ENCODE results near the gene DPF1.
A peak's percentile ranks its signal among the peaks of the same experiment; 100 is the strongest.
"Not testable (repeated sequence)": the region's sequence is repeated elsewhere in the genome, so short reads cannot be mapped to it uniquely, and the experiment has no call there.

Gene DPF1

GRCh38 chr19:38263689-38264485, 39.9 kb upstream of the DPF1 start:
- DNase-seq = peak in 2 of 3 donors; percentile 59 to 67
- Histone ChIP-seq H3K4me1 (ENCODE audit: control insufficient read depth, insufficient read depth, low read length, poor library complexity, severe bottlenecking) (peaks cover 13% of the 10 kb centered on the region), H3K27ac (ENCODE audit: insufficient read depth, low read length, poor library complexity, severe bottlenecking) (peak overlapping the region; percentile 58), H3K27me3 (replicated peaks; ENCODE audit: control insufficient read depth, insufficient read depth, low read length, poor library complexity, severe bottlenecking) (no peaks in the 10 kb centered on the region), H3K4me3 (ENCODE audit: insufficient read depth, low read depth, low read length, poor library complexity, severe bottlenecking) (peak overlapping the region; percentile 66), H3K36me3 (ENCODE audit: control insufficient read depth, insufficient read depth, low read length) (no peaks in the 10 kb centered on the region), H3K9me3 (ENCODE audit: control insufficient read depth, low read length) (no peaks in the 10 kb centered on the region)

DNA sequence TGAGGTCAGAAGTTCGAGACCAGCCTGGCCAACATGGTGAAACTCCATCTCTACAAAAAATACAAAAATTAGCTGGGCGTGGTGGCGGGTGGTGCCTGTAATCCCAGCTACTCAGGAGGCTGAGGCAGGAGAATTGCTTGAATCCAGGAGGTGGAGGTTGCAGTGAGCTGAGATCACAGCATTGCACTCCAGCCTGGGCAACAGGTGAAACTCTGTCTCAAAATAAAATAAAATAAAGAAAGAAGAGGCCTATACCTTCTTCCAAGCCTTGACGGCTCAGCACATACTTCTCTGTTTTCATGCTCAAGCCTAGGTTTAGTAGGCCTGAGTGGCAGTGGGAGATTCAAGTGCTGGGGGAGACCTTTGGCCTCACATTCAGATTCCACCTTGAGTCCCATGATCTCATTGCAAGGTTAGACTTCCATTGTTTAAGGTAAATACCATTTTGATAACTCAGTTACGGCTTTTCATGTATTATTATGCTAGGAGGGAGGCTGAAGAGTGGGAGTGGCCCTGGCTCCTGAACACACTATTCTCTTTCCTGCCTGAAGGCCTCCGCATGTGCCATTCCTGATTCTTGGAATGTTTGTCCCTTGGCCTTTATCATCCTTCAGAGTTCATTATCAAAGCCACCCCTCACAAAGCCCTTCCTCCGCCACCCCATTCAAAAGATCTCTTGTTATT, 38.7 kb upstream of the DPF1 start:
- Histone ChIP-seq H3K36me3 (ENCODE audit: control insufficient read depth, insufficient read depth, low read length) (no peaks in the 10 kb centered on the region), H3K27me3 (replicated peaks; ENCODE audit: control insufficient read depth, insufficient read depth, low read length, poor library complexity, severe bottlenecking) (no peaks in the 10 kb centered on the region), H3K27ac (ENCODE audit: insufficient read depth, low read length, poor library complexity, severe bottlenecking) (no peak overlapping the region), H3K4me3 (ENCODE audit: insufficient read depth, low read depth, low read length, poor library complexity, severe bottlenecking) (no peak overlapping the region), H3K9me3 (ENCODE audit: control insufficient read depth, low read length) (no peaks in the 10 kb centered on the region), H3K4me1 (ENCODE audit: control insufficient read depth, insufficient read depth, low read length, poor library complexity, severe bottlenecking) (peaks cover 13% of the 10 kb centered on the region)
- DNase-seq = no peak

DNA sequence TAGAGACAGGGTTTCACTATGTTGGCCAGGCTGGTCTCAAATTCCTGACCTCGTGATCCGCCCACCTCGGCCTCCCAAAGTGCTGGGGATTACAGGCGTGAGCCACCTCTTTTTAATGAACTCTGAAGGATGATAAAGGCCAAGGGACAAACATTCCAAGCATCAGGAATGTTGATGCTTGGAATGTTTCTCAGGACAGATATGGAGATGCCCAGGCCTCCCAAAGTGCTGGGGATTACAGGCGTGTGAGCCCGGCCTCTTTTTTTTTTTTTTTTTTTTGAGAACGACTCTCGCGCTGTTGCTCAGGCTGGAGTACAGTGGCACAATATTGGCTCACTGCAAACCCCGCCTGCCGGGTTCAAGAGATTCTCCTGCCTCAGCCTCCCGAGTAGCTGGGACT, 37.9 kb upstream of the DPF1 start:
- peaks cover 13% of the 10 kb centered on the region for H3K4me1 ChIP-seq (ENCODE audit: control insufficient read depth, insufficient read depth, low read length, poor library complexity, severe bottlenecking)
- not testable (repeated sequence) for DNase-seq; H3K36me3 ChIP-seq (ENCODE audit: control insufficient read depth, insufficient read depth, low read length); H3K4me3 ChIP-seq (ENCODE audit: insufficient read depth, low read depth, low read length, poor library complexity, severe bottlenecking); H3K27ac ChIP-seq (ENCODE audit: insufficient read depth, low read length, poor library complexity, severe bottlenecking); H3K9me3 ChIP-seq (ENCODE audit: control insufficient read depth, low read length); H3K27me3 ChIP-seq (replicated peaks; ENCODE audit: control insufficient read depth, insufficient read depth, low read length, poor library complexity, severe bottlenecking)

GRCh38 chr19:38255383-38256014, 31.5 kb upstream of the DPF1 start:
- Histone ChIP-seq H3K36me3 (ENCODE audit: control insufficient read depth, insufficient read depth, low read length) (no peaks in the 10 kb centered on the region), H3K27me3 (replicated peaks; ENCODE audit: control insufficient read depth, insufficient read depth, low read length, poor library complexity, severe bottlenecking) (peaks cover 9% of the 10 kb centered on the region), H3K4me3 (ENCODE audit: insufficient read depth, low read depth, low read length, poor library complexity, severe bottlenecking) (no peak overlapping the region), H3K9me3 (ENCODE audit: control insufficient read depth, low read length) (no peaks in the 10 kb centered on the region), H3K4me1 (ENCODE audit: control insufficient read depth, insufficient read depth, low read length, poor library complexity, severe bottlenecking) (peaks cover 5% of the 10 kb centered on the region), H3K27ac (ENCODE audit: insufficient read depth, low read length, poor library complexity, severe bottlenecking) (no peak overlapping the region)
- no peak for DNase-seq

DNA sequence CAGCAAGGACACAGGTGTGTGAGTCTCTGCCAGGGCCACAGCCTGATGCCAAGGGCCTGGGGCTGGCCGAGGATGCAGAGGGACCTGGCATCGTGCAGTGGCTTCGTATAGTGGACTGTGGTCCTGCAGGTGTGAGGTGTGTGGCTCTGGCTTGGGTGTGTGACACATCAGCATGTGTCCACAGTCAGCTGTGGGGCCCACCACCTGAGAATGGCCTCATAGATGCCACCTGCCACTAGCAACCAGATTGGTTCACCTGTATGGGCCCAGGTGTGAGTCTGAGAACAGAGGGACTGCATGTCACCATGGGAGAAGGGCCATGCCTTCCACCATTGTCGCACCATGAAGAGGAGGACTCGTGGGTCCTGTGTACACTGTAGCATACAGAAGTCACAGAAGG, 29.8 kb upstream of the DPF1 start:
- Histone ChIP-seq H3K27me3 (replicated peaks; ENCODE audit: control insufficient read depth, insufficient read depth, low read length, poor library complexity, severe bottlenecking) (peaks cover 9% of the 10 kb centered on the region), H3K4me3 (ENCODE audit: insufficient read depth, low read depth, low read length, poor library complexity, severe bottlenecking) (no peak overlapping the region), H3K36me3 (ENCODE audit: control insufficient read depth, insufficient read depth, low read length) (no peaks in the 10 kb centered on the region), H3K9me3 (ENCODE audit: control insufficient read depth, low read length) (no peaks in the 10 kb centered on the region), H3K4me1 (ENCODE audit: control insufficient read depth, insufficient read depth, low read length, poor library complexity, severe bottlenecking) (peaks cover 5% of the 10 kb centered on the region), H3K27ac (ENCODE audit: insufficient read depth, low read length, poor library complexity, severe bottlenecking) (no peak overlapping the region)
- no peak for DNase-seq

- Histone ChIP-seq H3K27ac (ENCODE audit: insufficient read depth, low read length, poor library complexity, severe bottlenecking) (no peak overlapping the region), H3K4me1 (ENCODE audit: control insufficient read depth, insufficient read depth, low read length, poor library complexity, severe bottlenecking) (peaks cover 5% of the 10 kb centered on the region), H3K9me3 (ENCODE audit: control insufficient read depth, low read length) (no peaks in the 10 kb centered on the region), H3K36me3 (ENCODE audit: control insufficient read depth, insufficient read depth, low read length) (no peaks in the 10 kb centered on the region), H3K4me3 (ENCODE audit: insufficient read depth, low read depth, low read length, poor library complexity, severe bottlenecking) (no peak overlapping the region), H3K27me3 (replicated peaks; ENCODE audit: control insufficient read depth, insufficient read depth, low read length, poor library complexity, severe bottlenecking) (peaks cover 9% of the 10 kb centered on the region)
- no peak for DNase-seq
Observed at GRCh38 chr19:38252941-38253691, 29.1 kb upstream of the DPF1 start.

GRCh38 chr19:38252385-38252784, 28.4 kb upstream of the DPF1 start:
- Histone ChIP-seq H3K36me3 (ENCODE audit: control insufficient read depth, insufficient read depth, low read length) (no peaks in the 10 kb centered on the region), H3K9me3 (ENCODE audit: control insufficient read depth, low read length) (no peaks in the 10 kb centered on the region), H3K4me1 (ENCODE audit: control insufficient read depth, insufficient read depth, low read length, poor library complexity, severe bottlenecking) (peaks cover 5% of the 10 kb centered on the region), H3K27ac (ENCODE audit: insufficient read depth, low read length, poor library complexity, severe bottlenecking) (no peak overlapping the region), H3K4me3 (ENCODE audit: insufficient read depth, low read depth, low read length, poor library complexity, severe bottlenecking) (no peak overlapping the region), H3K27me3 (replicated peaks; ENCODE audit: control insufficient read depth, insufficient read depth, low read length, poor library complexity, severe bottlenecking) (peaks cover 9% of the 10 kb centered on the region)
- DNase-seq = no peak

DNA sequence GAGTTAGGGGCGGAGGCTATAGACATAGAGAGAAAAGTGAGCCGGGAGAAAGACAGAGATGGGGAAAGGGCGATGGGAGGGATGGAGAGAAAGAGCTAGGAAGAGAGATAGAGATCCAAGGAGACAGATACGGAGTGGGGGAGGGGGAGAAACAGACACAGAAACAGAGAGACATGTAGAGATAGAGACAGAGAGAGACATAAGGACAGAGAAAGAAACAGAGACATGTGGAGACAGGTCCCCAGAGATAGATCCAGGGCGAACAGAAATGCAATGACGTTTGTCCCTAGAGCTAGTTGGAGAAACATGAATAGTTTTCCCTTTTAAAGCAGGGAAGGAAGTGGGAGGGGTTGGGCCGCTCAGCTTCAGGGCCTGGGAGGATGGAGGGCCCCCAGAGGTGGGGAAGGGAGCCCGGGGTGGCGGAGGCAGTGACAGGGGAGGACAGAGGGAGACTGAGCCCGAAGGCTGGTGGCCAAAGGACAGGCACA, 27.6 kb upstream of the DPF1 start:
- Histone ChIP-seq H3K27ac (ENCODE audit: insufficient read depth, low read length, poor library complexity, severe bottlenecking) (no peak overlapping the region), H3K4me3 (ENCODE audit: insufficient read depth, low read depth, low read length, poor library complexity, severe bottlenecking) (no peak overlapping the region), H3K9me3 (ENCODE audit: control insufficient read depth, low read length) (no peaks in the 10 kb centered on the region), H3K4me1 (ENCODE audit: control insufficient read depth, insufficient read depth, low read length, poor library complexity, severe bottlenecking) (peaks cover 4% of the 10 kb centered on the region), H3K36me3 (ENCODE audit: control insufficient read depth, insufficient read depth, low read length) (no peaks in the 10 kb centered on the region), H3K27me3 (replicated peaks; ENCODE audit: control insufficient read depth, insufficient read depth, low read length, poor library complexity, severe bottlenecking) (peaks cover 5% of the 10 kb centered on the region)
- DNase-seq = no peak

DNA sequence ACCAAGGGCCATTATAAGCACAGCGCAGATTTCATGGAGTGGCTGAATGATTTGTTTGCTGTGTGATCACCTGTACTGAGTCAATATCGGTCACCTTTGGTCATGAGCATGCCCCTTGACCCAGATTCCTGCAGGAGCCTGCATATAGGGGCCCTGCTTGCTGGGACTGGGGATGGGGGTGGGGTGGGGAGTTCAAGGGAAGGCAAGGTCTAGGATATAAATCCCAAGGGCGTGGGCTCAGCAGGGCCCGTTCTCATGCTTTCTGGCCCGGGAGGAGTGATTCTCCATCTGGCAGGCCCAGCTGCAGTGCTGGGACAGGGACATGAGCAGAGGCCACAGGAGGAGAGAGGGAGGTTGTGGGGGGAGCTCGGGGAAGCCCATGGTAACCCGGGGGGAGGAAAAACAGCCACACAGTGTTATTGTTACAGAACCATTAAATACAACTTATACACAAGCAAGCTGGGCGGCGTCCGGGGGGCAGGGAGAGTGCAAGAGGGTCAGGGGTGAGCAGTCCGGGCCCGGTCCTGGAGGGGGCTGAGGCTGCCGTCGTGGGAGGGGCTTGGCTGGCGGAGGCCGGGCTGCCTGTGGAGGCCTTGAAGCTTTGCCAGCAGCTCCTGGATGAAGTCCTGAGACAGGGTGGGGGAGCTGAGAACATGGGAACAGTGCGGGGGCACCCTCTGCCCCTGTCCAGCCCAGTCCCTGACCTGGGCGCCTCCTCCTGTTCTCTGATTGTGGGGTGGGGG, 27.0 kb upstream of the DPF1 start:
- Histone ChIP-seq H3K4me1 (ENCODE audit: control insufficient read depth, insufficient read depth, low read length, poor library complexity, severe bottlenecking) (no peaks in the 10 kb centered on the region), H3K27ac (ENCODE audit: insufficient read depth, low read length, poor library complexity, severe bottlenecking) (no peak overlapping the region), H3K4me3 (ENCODE audit: insufficient read depth, low read depth, low read length, poor library complexity, severe bottlenecking) (no peak overlapping the region), H3K9me3 (ENCODE audit: control insufficient read depth, low read length) (no peaks in the 10 kb centered on the region), H3K36me3 (ENCODE audit: control insufficient read depth, insufficient read depth, low read length) (no peaks in the 10 kb centered on the region), H3K27me3 (replicated peaks; ENCODE audit: control insufficient read depth, insufficient read depth, low read length, poor library complexity, severe bottlenecking) (no peaks in the 10 kb centered on the region)
- no peak for DNase-seq

Measured in effector memory CD4-positive, alpha-beta T cell (primary cell).